Activated CD8-positive, alpha-beta T cell treated with anti-CD3 and anti-CD28 coated beads for 36 hours (primary cell): ENCODE results near the gene ABCA7. TPM values are rescaled to one million over a fixed set of nuclear protein-coding genes. Genes with fewer than 3 reads are reported as not detected.

Experiments
- ATAC-seq: fragments of 200-7000 bp; cut with Tn5 transposase; one replicate; pipeline ENCODE4 v1.10.0; 2021; ENCODE audit warnings: mild to moderate bottlenecking, moderate library complexity
- CTCF ChIA-PET: fragments of 350-600 bp; sonication (Branson Sonifier 250); formaldehyde crosslinking; loops from one replicate; lab custom pipeline; 2021; ENCODE audit warnings: antibody characterized with exemption; lab: Charles Lee
- POLR2A ChIA-PET: fragments of 350-600 bp; sonication (Branson Sonifier 250); formaldehyde crosslinking; loops from one replicate; lab custom pipeline; 2021; ENCODE audit warnings: antibody characterized with exemption; lab: Charles Lee
- DNase-seq: peaks from one replicate; pipeline ENCODE4 v3.0.0-alpha.2; 2020
- H3K27ac Mint-ChIP-seq: one replicate; pipeline ENCODE4 v1.8.0; 2021; ENCODE audit warnings: mild to moderate bottlenecking, mixed read lengths
- H3K27me3 Mint-ChIP-seq: one replicate; pipeline ENCODE4 v1.8.0; 2021; ENCODE audit warnings: mixed read lengths
- H3K36me3 Mint-ChIP-seq: one replicate; pipeline ENCODE4 v1.8.0; 2021; ENCODE audit warnings: low read depth, mixed read lengths
- H3K4me1 Mint-ChIP-seq: one replicate; pipeline ENCODE4 v1.8.0; 2021; ENCODE audit warnings: low read depth, mixed read lengths
- H3K4me3 Mint-ChIP-seq: one replicate; pipeline ENCODE4 v1.8.0; 2021; ENCODE audit warnings: mild to moderate bottlenecking, moderate library complexity, mixed read lengths
- H3K9me3 Mint-ChIP-seq: one replicate; pipeline ENCODE4 v1.8.0; 2021; ENCODE audit warnings: mixed read lengths
- CTCF ChIP-seq: fragments of 200-600 bp; IDR thresholded peaks from one replicate; pipeline ENCODE4 v1.8.0; 2022; ENCODE audit warnings: antibody characterized with exemption, mild to moderate bottlenecking
- intact Hi-C: fragments of 100-400 bp; cut with micrococcal nuclease; formaldehyde crosslinking; loops from one replicate; pipeline ENCODE4 v1.10.0; 2022
- total RNA-seq, 2 experiments: library from RNA; stranded (reverse); gene quantifications; one replicate each; pipeline ENCODE4 v1.2.3, GENCODE V29; 2021

Gene ABCA7
- total RNA-seq, 2 experiments from 2014 or later = 14.0 to 14.6 TPM

- Mint-ChIP-seq H3K27ac (no peak overlapping the region), H3K9me3 (peaks cover 2% of the 10 kb centered on the region), H3K4me3 (no peak overlapping the region), H3K27me3 (no peaks in the 10 kb centered on the region), H3K36me3 (peaks cover 37% of the 10 kb centered on the region), H3K4me1 (peaks cover 37% of the 10 kb centered on the region)
- no peak for DNase-seq
- TF ChIP-seq CTCF = no peak
- ChIA-PET CTCF (interaction anchor here (0.9 to 2.3 kb wide), 3 partner anchors 9 to 15 kb away, joined by 3 to 10 read pairs (median 5); no protein-coding TSS in a partner anchor), POLR2A (interaction anchor here (1.7 to 7.7 kb wide), 4 partner anchors 9 to 34 kb away, joined by 5 to 68 read pairs (median 6); partner anchors contain the start of genes ABCA7 and RNU6-2)
- intact Hi-C loops = no loop called here
- no peak for ATAC-seq
These were observed 7.5 kb upstream of the ABCA7 start for GRCh38 chr19:1032264-1032867.

GRCh38 chr19:1035998-1036621, 3.8 kb upstream of the ABCA7 start:
- DNase-seq (peak; percentile 46), ATAC-seq (no peak)
- Mint-ChIP-seq H3K36me3 (peaks cover 43% of the 10 kb centered on the region), H3K27ac (no peak overlapping the region), H3K4me3 (no peak overlapping the region), H3K9me3 (peaks cover 2% of the 10 kb centered on the region), H3K4me1 (peaks cover 45% of the 10 kb centered on the region), H3K27me3 (no peaks in the 10 kb centered on the region)
- POLR2A ChIA-PET = interaction anchor here (0.6 to 1.7 kb wide), 4 partner anchors 29 to 56 kb away, joined by 3 to 4 read pairs (median 3); no protein-coding TSS in a partner anchor
- CTCF ChIA-PET = interaction anchor here (1.2 to 1.9 kb wide), 3 partner anchors 9 to 53 kb away, joined by 4 to 8 read pairs (median 4); partner anchors contain the start of gene CNN2
- TF ChIP-seq CTCF = peak; percentile 21
- intact Hi-C loops = no loop called here

- Mint-ChIP-seq H3K4me3 (peak overlapping the region; percentile 38), H3K27me3 (no peaks in the 10 kb centered on the region), H3K36me3 (peaks cover 36% of the 10 kb centered on the region), H3K4me1 (peaks cover 49% of the 10 kb centered on the region), H3K9me3 (peaks cover 2% of the 10 kb centered on the region), H3K27ac (peak overlapping the region; percentile 70)
- ChIA-PET CTCF (interaction anchor here (0.9 to 1.9 kb wide), 4 partner anchors 8 to 206 kb away, joined by 3 to 8 read pairs (median 5); partner anchors contain the start of gene CNN2), POLR2A (interaction anchor here (0.7 to 7.1 kb wide), 10 partner anchors 9 to 203 kb away, joined by 3 to 68 read pairs (median 4); partner anchors contain the start of genes ARHGAP45, CNN2 and RNU6-2)
- intact Hi-C loops = no loop called here
- peak; percentile 22 for DNase-seq
- TF ChIP-seq CTCF = no peak
- ATAC-seq = no peak
These were observed 2.3 kb upstream of the ABCA7 start for GRCh38 chr19:1037621-1038064.

GRCh38 chr19:1038978-1039645, 795 bp upstream of the ABCA7 start:
- ChIA-PET CTCF (interaction anchor here (0.9 to 1.8 kb wide), 8 partner anchors 9 to 205 kb away, joined by 3 to 6 read pairs (median 4); partner anchors contain the start of gene WDR18), POLR2A (interaction anchor here (1.5 to 7.1 kb wide), 4 partner anchors 10 to 50 kb away, joined by 3 to 68 read pairs (median 16); partner anchors contain the start of genes ARHGAP45 and CNN2)
- peak overlapping the region; percentile 70 for H3K27ac Mint-ChIP-seq
- peaks cover 43% of the 10 kb centered on the region for H3K4me1 Mint-ChIP-seq
- intact Hi-C loops = no loop called here
- peaks cover 30% of the 10 kb centered on the region for H3K36me3 Mint-ChIP-seq
- no peaks in the 10 kb centered on the region for H3K27me3 Mint-ChIP-seq
- TF ChIP-seq CTCF = no peak
- peak overlapping the region; percentile 91 for H3K4me3 Mint-ChIP-seq
- H3K9me3 Mint-ChIP-seq = no peaks in the 10 kb centered on the region
- ATAC-seq = no peak
- DNase-seq = no peak
